ENCODE measurements around the gene TBC1D14. TPM values are rescaled to one million over a fixed set of nuclear protein-coding genes. Genes with fewer than 3 reads are reported as not detected.

Gene TBC1D14
- total RNA-seq, 1 experiment from 2014 or later, result 36.3 TPM

DNA sequence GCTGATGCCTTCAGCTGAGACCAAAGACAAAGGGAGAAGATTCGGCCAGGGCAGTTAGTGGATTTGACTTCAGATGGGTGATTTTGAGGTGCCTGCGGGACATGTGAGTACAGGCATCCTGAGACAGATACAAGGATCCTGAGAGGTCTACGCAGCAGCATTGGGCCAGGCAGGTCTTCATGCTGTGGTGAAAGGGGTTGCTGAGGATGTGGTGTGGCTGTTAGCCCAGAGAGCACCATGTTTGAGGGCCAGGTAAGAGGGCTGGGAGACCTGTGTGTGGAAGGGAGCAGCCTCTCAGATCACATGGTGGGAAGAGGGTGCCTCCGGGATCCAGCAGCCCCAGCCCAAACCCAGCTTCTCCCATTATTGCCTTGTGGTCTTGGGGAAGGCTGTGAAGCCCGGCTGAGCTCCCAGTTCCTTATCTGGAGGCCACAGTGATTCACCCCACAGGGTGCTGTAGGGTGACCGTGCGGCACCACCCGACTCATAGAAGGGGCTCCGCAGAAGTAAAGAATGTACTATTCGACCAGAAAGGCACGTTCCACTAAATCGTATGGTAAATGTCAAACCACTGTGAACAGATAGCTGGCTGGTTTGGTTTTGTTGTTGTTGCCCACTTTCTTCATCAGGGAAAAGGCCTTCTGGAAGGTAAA, 105.9 kb downstream of the TBC1D14 start:
- ATAC-seq (no peak), DNase-seq (ENCODE audit: low read depth, low spot score) (no peak)
- in situ Hi-C loops (cut with HindIII; ENCODE audit: low pct_unique_long_range_greater_than_20kb, low sequenced_read_pairs) (no loop called here), intact Hi-C loops (cut with micrococcal nuclease; ENCODE audit: unreplicated experiment) (no loop called here)
- peaks cover 8% of the 10 kb centered on the region; the same call in 1 of the 2 replicates for H3K36me3 ChIP-seq (ENCODE audit: control insufficient read depth, insufficient read depth, low read length)
- no peak overlapping the region for H3K4me3 ChIP-seq (ENCODE audit: low read depth in 2 of 2, low read length in 2 of 2)
- H3K27ac ChIP-seq (ENCODE audit: low read length), result no peak overlapping the region
- CTCF ChIA-PET, result no interaction called here
- H3K4me1 ChIP-seq (ENCODE audit: control insufficient read depth, insufficient read depth, low read length), result peaks cover 7% of the 10 kb centered on the region
- H3K27me3 ChIP-seq (ENCODE audit: control insufficient read depth, insufficient read depth, low read length), result no peaks in the 10 kb centered on the region
- POLR2A ChIA-PET, result interaction anchor here (0.8 kb wide), 1 partner anchor 854 kb away, joined by 3 read pairs; no protein-coding TSS in a partner anchor
- no peaks in the 10 kb centered on the region for H3K9me3 ChIP-seq (ENCODE audit: control insufficient read depth, insufficient read depth, low read depth, low read length)
- BruUV-seq (replicated peaks), result no TSS peak
- TF ChIP-seq, protein P1, sequence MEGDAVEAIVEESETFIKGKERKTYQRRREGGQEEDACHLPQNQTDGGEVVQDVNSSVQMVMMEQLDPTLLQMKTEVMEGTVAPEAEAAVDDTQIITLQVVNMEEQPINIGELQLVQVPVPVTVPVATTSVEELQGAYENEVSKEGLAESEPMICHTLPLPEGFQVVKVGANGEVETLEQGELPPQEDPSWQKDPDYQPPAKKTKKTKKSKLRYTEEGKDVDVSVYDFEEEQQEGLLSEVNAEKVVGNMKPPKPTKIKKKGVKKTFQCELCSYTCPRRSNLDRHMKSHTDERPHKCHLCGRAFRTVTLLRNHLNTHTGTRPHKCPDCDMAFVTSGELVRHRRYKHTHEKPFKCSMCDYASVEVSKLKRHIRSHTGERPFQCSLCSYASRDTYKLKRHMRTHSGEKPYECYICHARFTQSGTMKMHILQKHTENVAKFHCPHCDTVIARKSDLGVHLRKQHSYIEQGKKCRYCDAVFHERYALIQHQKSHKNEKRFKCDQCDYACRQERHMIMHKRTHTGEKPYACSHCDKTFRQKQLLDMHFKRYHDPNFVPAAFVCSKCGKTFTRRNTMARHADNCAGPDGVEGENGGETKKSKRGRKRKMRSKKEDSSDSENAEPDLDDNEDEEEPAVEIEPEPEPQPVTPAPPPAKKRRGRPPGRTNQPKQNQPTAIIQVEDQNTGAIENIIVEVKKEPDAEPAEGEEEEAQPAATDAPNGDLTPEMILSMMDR (IDR thresholded peaks at IDR 0.05), result no peak
- TF ChIP-seq SIN3A (IDR thresholded peaks at IDR 0.05; ENCODE audit: borderline replicate concordance, insufficient read depth, low read depth, low read length), result no peak
- TF ChIP-seq TCF7L2 (IDR thresholded peaks at IDR 0.05; ENCODE audit: low read depth, low read length), result no peak
- TF ChIP-seq, protein P2, sequence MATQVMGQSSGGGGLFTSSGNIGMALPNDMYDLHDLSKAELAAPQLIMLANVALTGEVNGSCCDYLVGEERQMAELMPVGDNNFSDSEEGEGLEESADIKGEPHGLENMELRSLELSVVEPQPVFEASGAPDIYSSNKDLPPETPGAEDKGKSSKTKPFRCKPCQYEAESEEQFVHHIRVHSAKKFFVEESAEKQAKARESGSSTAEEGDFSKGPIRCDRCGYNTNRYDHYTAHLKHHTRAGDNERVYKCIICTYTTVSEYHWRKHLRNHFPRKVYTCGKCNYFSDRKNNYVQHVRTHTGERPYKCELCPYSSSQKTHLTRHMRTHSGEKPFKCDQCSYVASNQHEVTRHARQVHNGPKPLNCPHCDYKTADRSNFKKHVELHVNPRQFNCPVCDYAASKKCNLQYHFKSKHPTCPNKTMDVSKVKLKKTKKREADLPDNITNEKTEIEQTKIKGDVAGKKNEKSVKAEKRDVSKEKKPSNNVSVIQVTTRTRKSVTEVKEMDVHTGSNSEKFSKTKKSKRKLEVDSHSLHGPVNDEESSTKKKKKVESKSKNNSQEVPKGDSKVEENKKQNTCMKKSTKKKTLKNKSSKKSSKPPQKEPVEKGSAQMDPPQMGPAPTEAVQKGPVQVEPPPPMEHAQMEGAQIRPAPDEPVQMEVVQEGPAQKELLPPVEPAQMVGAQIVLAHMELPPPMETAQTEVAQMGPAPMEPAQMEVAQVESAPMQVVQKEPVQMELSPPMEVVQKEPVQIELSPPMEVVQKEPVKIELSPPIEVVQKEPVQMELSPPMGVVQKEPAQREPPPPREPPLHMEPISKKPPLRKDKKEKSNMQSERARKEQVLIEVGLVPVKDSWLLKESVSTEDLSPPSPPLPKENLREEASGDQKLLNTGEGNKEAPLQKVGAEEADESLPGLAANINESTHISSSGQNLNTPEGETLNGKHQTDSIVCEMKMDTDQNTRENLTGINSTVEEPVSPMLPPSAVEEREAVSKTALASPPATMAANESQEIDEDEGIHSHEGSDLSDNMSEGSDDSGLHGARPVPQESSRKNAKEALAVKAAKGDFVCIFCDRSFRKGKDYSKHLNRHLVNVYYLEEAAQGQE (IDR thresholded peaks at IDR 0.05; ENCODE audit: insufficient read depth in 1 of 2, low read depth in 2 of 2, low read length in 1 of 2), result no peak
- no peak for TF ChIP-seq POLR2AphosphoS5 (IDR thresholded peaks at IDR 0.05; ENCODE audit: low read depth, low read length)

DNA sequence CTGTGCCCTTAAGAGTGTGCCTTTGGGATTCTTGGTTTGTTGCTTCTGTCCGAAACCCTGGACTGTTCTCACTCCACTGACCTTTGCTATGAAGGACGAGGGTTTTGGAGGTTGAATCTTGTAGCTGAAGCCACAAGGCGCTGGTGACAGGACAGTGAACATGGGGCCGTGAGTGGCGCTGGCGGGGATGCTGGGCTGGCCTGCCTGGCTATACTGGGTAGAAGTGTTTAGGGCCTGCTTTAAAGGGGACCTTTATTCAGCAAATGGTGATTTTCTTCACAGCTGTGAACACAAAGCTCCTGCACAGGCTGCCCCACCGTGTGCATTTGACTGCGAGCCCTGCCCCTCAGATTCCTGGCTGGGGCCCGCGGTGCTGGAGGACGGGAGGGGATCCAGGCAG, 106.5 kb downstream of the TBC1D14 start:
- Histone ChIP-seq H3K9me3 (ENCODE audit: control insufficient read depth, insufficient read depth, low read depth, low read length) (no peaks in the 10 kb centered on the region), H3K27me3 (ENCODE audit: control insufficient read depth, insufficient read depth, low read length) (no peaks in the 10 kb centered on the region), H3K36me3 (ENCODE audit: control insufficient read depth, insufficient read depth, low read length) (peaks cover 8% of the 10 kb centered on the region; the same call in 1 of the 2 replicates), H3K4me1 (ENCODE audit: control insufficient read depth, insufficient read depth, low read length) (peaks cover 12% of the 10 kb centered on the region), H3K27ac (ENCODE audit: low read length) (no peak overlapping the region), H3K4me3 (ENCODE audit: low read depth in 2 of 2, low read length in 2 of 2) (no peak overlapping the region)
- ChIA-PET POLR2A (interaction anchor here (0.8 kb wide), 1 partner anchor 854 kb away, joined by 3 read pairs; no protein-coding TSS in a partner anchor), CTCF (no interaction called here)
- ATAC-seq (no peak), DNase-seq (ENCODE audit: low read depth, low spot score) (no peak)
- in situ Hi-C loops (cut with HindIII; ENCODE audit: low pct_unique_long_range_greater_than_20kb, low sequenced_read_pairs) (no loop called here), intact Hi-C loops (cut with micrococcal nuclease; ENCODE audit: unreplicated experiment) (no loop called here)
- TF ChIP-seq SIN3A (IDR thresholded peaks at IDR 0.05; ENCODE audit: borderline replicate concordance, insufficient read depth, low read depth, low read length), result no peak
- TF ChIP-seq, protein P2 (IDR thresholded peaks at IDR 0.05; ENCODE audit: insufficient read depth in 1 of 2, low read depth in 2 of 2, low read length in 1 of 2), result no peak
- BruUV-seq (replicated peaks), result no TSS peak
